HCT116 (cell line): ENCODE data around the gene ADAMTS13. TPM values are rescaled to one million over a fixed set of nuclear protein-coding genes. Genes with fewer than 3 reads are reported as not detected.

Experiments used
- ATAC-seq: fragments of 200-7000 bp; cut with Tn5 transposase; 2 replicates; pipeline ENCODE4 v1.9.1; 2020; ENCODE audit warnings: mild to moderate bottlenecking, moderate library complexity
- BruUV-seq: library from RNA; stranded (reverse); fragments of 400-500 nt; replicated peaks from 2 replicates; lab custom pipeline; 2021; lab: Mats Ljungman, UMichigan
- CTCF ChIA-PET: fragments of 300-600 bp; sonication (Branson Sonifier 250); formaldehyde crosslinking; loops from one replicate; lab custom pipeline; 2021; ENCODE audit warnings: antibody characterized with exemption; lab: Charles Lee
- POLR2A ChIA-PET: fragments of 300-600, 350-600 bp; sonication (Branson Sonifier 250); formaldehyde crosslinking; loops from one replicate; lab custom pipeline; 2021; ENCODE audit warnings: antibody characterized with exemption; lab: Charles Lee
- RAD21 ChIA-PET, 2 experiments: fragments of 300-600 bp; sonication (Branson Sonifier 250); formaldehyde crosslinking; loops; one replicate each; lab custom pipeline; 2023; ENCODE audit warnings: low total read pairs in 2 of 2; ENCODE audit not compliant: uncharacterized antibody in 2 of 2, unreplicated experiment in 2 of 2, low non-redundant PET in 1 of 2; lab: Charles Lee
- DNase-seq: peaks from one replicate; pipeline ENCODE4 v3.0.0-alpha.2; 2010; ENCODE audit warnings: low read depth, low spot score
- H2AFZ ChIP-seq: fragments of 200-600 bp; shearing (Covaris generic), sonication (generic); 2 replicates; pipeline ENCODE4 v1.6.1; 2017; ENCODE audit warnings: low read depth, mixed run types, mixed read lengths, antibody characterized with exemption, low read length; ENCODE audit not compliant: poor library complexity, severe bottlenecking
- H3K27ac ChIP-seq: 2 replicates; pipeline ENCODE4 v1.5.1; 2012; ENCODE audit warnings: low read depth, low read length
- H3K27me3 ChIP-seq: fragments of 200-600 bp; sonication (generic); 2 replicates; pipeline ENCODE4 v1.6.1; 2016; ENCODE audit warnings: mixed run types, low read length, mixed read lengths; ENCODE audit not compliant: insufficient read depth
- H3K36me3 ChIP-seq, 2 experiments: fragments of 200-500 bp in 1 of 2; fragments of 200-600 bp in 1 of 2; sonication (Bioruptor generic) in 1 of 2; sonication (generic) in 1 of 2; 2 replicates each; pipeline versions ENCODE4 v1.5.1 to v1.6.1; 2014 to 2016; ENCODE audit warnings: low read length in 2 of 2, inconsistent platforms in 1 of 2, mixed read lengths in 1 of 2, mixed run types in 1 of 2; ENCODE audit not compliant: insufficient read depth in 2 of 2, control insufficient read depth in 1 of 2
- H3K4me1 ChIP-seq, 2 experiments: fragments of 200-600 bp in 1 of 2; sonication (generic) in 1 of 2; 2 replicates each; pipeline versions ENCODE4 v1.5.1 to v1.6.1; 2012 to 2017; ENCODE audit warnings: low read length in 2 of 2, inconsistent platforms in 1 of 2, mild to moderate bottlenecking in 1 of 2, mixed read lengths in 1 of 2, mixed run types in 1 of 2, moderate library complexity in 1 of 2; ENCODE audit not compliant: insufficient read depth in 2 of 2, control insufficient read depth in 1 of 2
- H3K4me2 ChIP-seq: fragments of 200-600 bp; sonication (generic); 2 replicates; pipeline ENCODE4 v1.6.1; 2017; ENCODE audit warnings: mixed run types, low read length, mixed read lengths
- H3K4me3 ChIP-seq, 2 experiments: fragments of 200-600 bp in 1 of 2; sonication (generic) in 1 of 2; replicated peaks in 1 of 2; 2 replicates each; pipeline ENCODE4 v1.5.1; 2011 to 2016; ENCODE audit warnings: low read length in 2 of 2, control low read depth in 1 of 2, low read depth in 1 of 2, mild to moderate bottlenecking in 1 of 2, mixed read lengths in 1 of 2, mixed run types in 1 of 2
- H3K79me2 ChIP-seq: fragments of 200-600 bp; sonication (generic); 2 replicates; pipeline ENCODE4 v1.6.1; 2017; ENCODE audit warnings: mild to moderate bottlenecking, mixed run types, low read length, moderate library complexity, mixed read lengths; ENCODE audit not compliant: insufficient read depth
- H3K9ac ChIP-seq: fragments of 200-600 bp; sonication (generic); 2 replicates; pipeline ENCODE4 v1.6.1; 2016; ENCODE audit warnings: low read length, mixed read lengths
- H3K9me2 ChIP-seq: fragments of 200-600 bp; sonication (generic), shearing (Covaris generic); 2 replicates; pipeline ENCODE4 v1.6.1; 2017; ENCODE audit warnings: mixed run types, mild to moderate bottlenecking, moderate library complexity; ENCODE audit not compliant: insufficient read depth
- H3K9me3 ChIP-seq, 2 experiments: fragments of 200-500 bp in 1 of 2; fragments of 200-600 bp in 1 of 2; sonication (Bioruptor generic) in 1 of 2; sonication (generic) in 1 of 2; 2 replicates each; pipeline ENCODE4 v1.6.1; 2014 to 2017; ENCODE audit warnings: low read length in 2 of 2, mixed read lengths in 2 of 2, inconsistent platforms in 1 of 2, low read depth in 1 of 2, mild to moderate bottlenecking in 1 of 2, mixed run types in 1 of 2, moderate library complexity in 1 of 2; ENCODE audit not compliant: control insufficient read depth in 1 of 2, insufficient read depth in 1 of 2
- H4K20me1 ChIP-seq: fragments of 200-600 bp; sonication (generic), shearing (Covaris generic); 2 replicates; pipeline ENCODE4 v1.6.1; 2017; ENCODE audit warnings: mixed run types, mild to moderate bottlenecking, moderate library complexity; ENCODE audit not compliant: insufficient read depth
- CBX3 ChIP-seq: IDR thresholded peaks from 2 replicates; pipeline ENCODE4 v1.6.1; 2012; ENCODE audit warnings: low read depth
- CEBPB ChIP-seq: IDR thresholded peaks from 2 replicates; pipeline ENCODE4 v1.6.1; 2012; ENCODE audit warnings: low read depth
- EGR1 ChIP-seq: IDR thresholded peaks from 2 replicates; pipeline ENCODE4 v1.6.1; 2012; ENCODE audit warnings: low read depth
- ELF1 ChIP-seq: IDR thresholded peaks from 2 replicates; pipeline ENCODE4 v1.6.1; 2012; ENCODE audit warnings: low read depth, borderline replicate concordance
- EZH2 ChIP-seq: fragments of 200-600 bp; sonication (generic); IDR thresholded peaks from 2 replicates; pipeline ENCODE4 v1.6.1; 2017; ENCODE audit warnings: antibody characterized with exemption, mixed run types
- EZH2phosphoT487 ChIP-seq: fragments of 200-600 bp; IDR thresholded peaks from 2 replicates; pipeline ENCODE4 v1.6.1; 2018; ENCODE audit warnings: antibody characterized with exemption, borderline replicate concordance
- JUND ChIP-seq: IDR thresholded peaks from 2 replicates; pipeline ENCODE4 v1.6.1; 2012
- MAX ChIP-seq: IDR thresholded peaks from 2 replicates; pipeline ENCODE4 v1.6.1; 2012
- POLR2A ChIP-seq: IDR thresholded peaks from 2 replicates; pipeline ENCODE4 v1.7.0; 2011; ENCODE audit warnings: borderline replicate concordance; ENCODE audit not compliant: insufficient read depth, insufficient read length; ENCODE audit errors: extremely low read depth
- POLR2AphosphoS5 ChIP-seq: IDR thresholded peaks from 2 replicates; pipeline ENCODE4 v1.6.1; 2011; ENCODE audit warnings: mild to moderate bottlenecking, low read depth, low read length, moderate library complexity
- SP1 ChIP-seq: IDR thresholded peaks from 2 replicates; pipeline ENCODE4 v1.6.1; 2012; ENCODE audit warnings: low read depth
- SRF ChIP-seq: IDR thresholded peaks from 2 replicates; pipeline ENCODE4 v1.6.1; 2012; ENCODE audit warnings: low read depth
- YY1 ChIP-seq: IDR thresholded peaks from 2 replicates; pipeline ENCODE4 v1.6.1; 2011; ENCODE audit warnings: low read length, low read depth, moderate library complexity, mild to moderate bottlenecking; ENCODE audit not compliant: insufficient replicate concordance; ENCODE audit errors: extremely low read depth
- ZFX ChIP-seq: fragments of 450-650 bp; IDR thresholded peaks from 2 replicates; pipeline ENCODE4 v1.6.1; 2017
- ZNF274 ChIP-seq: fragments of 200-500 bp; sonication (Bioruptor generic); IDR thresholded peaks from 2 replicates; pipeline ENCODE4 v1.6.1; 2014; ENCODE audit warnings: mild to moderate bottlenecking, low read depth, low read length, inconsistent platforms
- intact Hi-C: fragments of 100-400 bp; cut with micrococcal nuclease; formaldehyde crosslinking; loops from 2 replicates; pipeline ENCODE4 v1.10.0; 2022
- total RNA-seq: library from RNA; stranded (reverse); gene quantifications from one replicate; pipeline ENCODE4 v1.2.1, GENCODE V29; 2021; ENCODE audit not compliant: unreplicated experiment
- TF ChIP-seq, protein P1 (sequence below), 3 experiments: fragments of 200-600 bp in 1 of 3; sonication (generic) in 1 of 3; IDR thresholded peaks in 2 of 3; conservative IDR thresholded peaks in 1 of 3; 2 replicates each; pipeline ENCODE4 v1.5.1; 2012 to 2017; ENCODE audit warnings: low read depth in 2 of 3, low read length in 2 of 3, antibody characterized with exemption in 1 of 3, borderline replicate concordance in 1 of 3, control low read depth in 1 of 3, mild to moderate bottlenecking in 1 of 3, mixed read lengths in 1 of 3, mixed run types in 1 of 3, moderate library complexity in 1 of 3; ENCODE audit not compliant: insufficient read depth in 1 of 3
- TF ChIP-seq, protein P2 (sequence below): IDR thresholded peaks from 2 replicates; pipeline ENCODE4 v1.6.1; 2012

The ADAMTS13 gene
- total RNA-seq, 1 experiment from 2014 or later: 9.2 TPM

DNA sequence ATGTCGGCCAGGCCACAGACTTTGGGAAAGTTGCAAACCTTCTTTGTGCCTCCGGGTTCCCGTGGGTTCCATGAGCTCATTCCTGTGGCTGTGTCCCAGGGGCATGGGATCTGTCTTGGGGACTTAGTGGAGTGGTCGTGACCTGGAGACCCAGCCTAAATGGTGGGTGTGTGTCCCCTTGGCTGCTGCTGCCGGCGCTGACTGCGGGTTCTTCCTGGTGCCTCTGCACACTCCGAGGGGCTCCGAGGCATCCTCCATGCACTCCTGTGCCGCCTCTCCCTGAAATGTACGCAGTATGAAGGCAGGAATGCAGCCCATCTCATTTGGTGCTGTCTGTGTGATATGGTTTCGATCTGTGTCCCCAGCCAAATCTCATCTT, 77.7 kb downstream of the ADAMTS13 start:
- DNase-seq: no peak
- H3K27me3 ChIP-seq: no peaks in the 10 kb centered on the region; the same call in 1 of the 2 replicates
- CTCF ChIA-PET: no interaction called here
- H3K9ac ChIP-seq: no peak overlapping the region
- no peaks in the 10 kb centered on the region for H3K36me3 ChIP-seq
- no peak for ATAC-seq
- no peak overlapping the region for H3K4me2 ChIP-seq
- RAD21 ChIA-PET: no interaction called here
- POLR2A ChIA-PET: no interaction called here
- TF ChIP-seq, protein P1, sequence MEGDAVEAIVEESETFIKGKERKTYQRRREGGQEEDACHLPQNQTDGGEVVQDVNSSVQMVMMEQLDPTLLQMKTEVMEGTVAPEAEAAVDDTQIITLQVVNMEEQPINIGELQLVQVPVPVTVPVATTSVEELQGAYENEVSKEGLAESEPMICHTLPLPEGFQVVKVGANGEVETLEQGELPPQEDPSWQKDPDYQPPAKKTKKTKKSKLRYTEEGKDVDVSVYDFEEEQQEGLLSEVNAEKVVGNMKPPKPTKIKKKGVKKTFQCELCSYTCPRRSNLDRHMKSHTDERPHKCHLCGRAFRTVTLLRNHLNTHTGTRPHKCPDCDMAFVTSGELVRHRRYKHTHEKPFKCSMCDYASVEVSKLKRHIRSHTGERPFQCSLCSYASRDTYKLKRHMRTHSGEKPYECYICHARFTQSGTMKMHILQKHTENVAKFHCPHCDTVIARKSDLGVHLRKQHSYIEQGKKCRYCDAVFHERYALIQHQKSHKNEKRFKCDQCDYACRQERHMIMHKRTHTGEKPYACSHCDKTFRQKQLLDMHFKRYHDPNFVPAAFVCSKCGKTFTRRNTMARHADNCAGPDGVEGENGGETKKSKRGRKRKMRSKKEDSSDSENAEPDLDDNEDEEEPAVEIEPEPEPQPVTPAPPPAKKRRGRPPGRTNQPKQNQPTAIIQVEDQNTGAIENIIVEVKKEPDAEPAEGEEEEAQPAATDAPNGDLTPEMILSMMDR (IDR thresholded peaks at IDR 0.05 in 2 of 3, conservative IDR thresholded peaks at IDR 0.05 in 1 of 3; ENCODE audit: borderline replicate concordance in 1 of 3, insufficient read depth in 1 of 3, low read depth in 2 of 3, low read length in 2 of 3): no peak
- TF ChIP-seq CBX3 (no peak), EGR1 (no peak), YY1 (no peak), MAX (no peak), EZH2phosphoT487 (no peak), POLR2AphosphoS5 (no peak), ZFX (no peak), SP1 (no peak), ELF1 (no peak), CEBPB (no peak), SRF (no peak), JUND (no peak), EZH2 (no peak), POLR2A (no peak), ZNF274 (no peak)
- TF ChIP-seq, protein P2, sequence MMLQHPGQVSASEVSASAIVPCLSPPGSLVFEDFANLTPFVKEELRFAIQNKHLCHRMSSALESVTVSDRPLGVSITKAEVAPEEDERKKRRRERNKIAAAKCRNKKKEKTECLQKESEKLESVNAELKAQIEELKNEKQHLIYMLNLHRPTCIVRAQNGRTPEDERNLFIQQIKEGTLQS: no peak
- TF ChIP-seq, all 23 proteins: peak for 0
- intact Hi-C loops: no loop called here
- Histone ChIP-seq H3K79me2 (no peaks in the 10 kb centered on the region), H2AFZ (no peak overlapping the region), H3K9me3 (peaks cover 8 to 18% of the 10 kb centered on the region in 2 experiments), H4K20me1 (no peaks in the 10 kb centered on the region), H3K4me1 (no peaks in the 10 kb centered on the region), H3K9me2 (no peaks in the 10 kb centered on the region), H3K4me3 (no peak overlapping the region), H3K27ac (no peak overlapping the region)
- BruUV-seq: no TSS peak
